Activated CD4-positive, alpha-beta T cell treated with anti-CD3 and anti-CD28 coated beads for 4 hours (primary cell): Measurements from ENCODE around the gene MYO7B.
A peak's percentile ranks its signal among the peaks of the same experiment; 100 is the strongest.

Experiments
- DNase-seq, 2 donors: peaks; one replicate each; pipeline ENCODE4 v3.0.0-alpha.2; 2020

The MYO7B gene

GRCh38 chr2:127591221-127591923 is 55.9 kb downstream of the MYO7B start:
- peak; percentile 55 to 58 for DNase-seq

- no peak for DNase-seq
Observed at GRCh38 chr2:127592761-127593227, 57.3 kb downstream of the MYO7B start.

- no peak for DNase-seq
Observed at GRCh38 chr2:127593228-127594115, 58.0 kb downstream of the MYO7B start.

DNA sequence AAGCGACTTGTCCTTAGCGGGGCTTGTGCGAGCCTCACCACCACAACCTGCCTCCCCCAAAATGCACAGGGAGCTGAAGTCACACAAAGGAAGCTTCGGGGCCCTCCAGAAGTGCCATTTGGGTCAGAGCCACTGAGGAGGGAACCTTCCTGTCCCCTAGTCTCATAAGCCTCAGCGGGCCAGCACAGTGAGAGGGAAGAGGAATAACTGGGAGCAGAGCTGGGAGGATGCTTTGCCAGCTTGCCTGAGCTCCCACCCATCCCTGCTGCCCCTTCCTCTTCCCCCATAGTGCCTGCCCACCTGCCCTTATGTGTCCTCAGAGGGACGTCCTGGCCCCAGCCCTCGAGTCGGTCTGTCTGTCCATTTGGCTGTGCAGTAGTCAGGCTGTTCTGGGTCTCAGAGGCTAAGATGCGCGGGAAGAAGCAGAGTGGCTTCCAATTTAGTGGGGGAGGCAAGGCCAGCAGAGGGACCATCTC is 58.7 kb downstream of the MYO7B start:
- no peak for DNase-seq

GRCh38 chr2:127596311-127597045 is 61.0 kb downstream of the MYO7B start:
- no peak for DNase-seq

DNA sequence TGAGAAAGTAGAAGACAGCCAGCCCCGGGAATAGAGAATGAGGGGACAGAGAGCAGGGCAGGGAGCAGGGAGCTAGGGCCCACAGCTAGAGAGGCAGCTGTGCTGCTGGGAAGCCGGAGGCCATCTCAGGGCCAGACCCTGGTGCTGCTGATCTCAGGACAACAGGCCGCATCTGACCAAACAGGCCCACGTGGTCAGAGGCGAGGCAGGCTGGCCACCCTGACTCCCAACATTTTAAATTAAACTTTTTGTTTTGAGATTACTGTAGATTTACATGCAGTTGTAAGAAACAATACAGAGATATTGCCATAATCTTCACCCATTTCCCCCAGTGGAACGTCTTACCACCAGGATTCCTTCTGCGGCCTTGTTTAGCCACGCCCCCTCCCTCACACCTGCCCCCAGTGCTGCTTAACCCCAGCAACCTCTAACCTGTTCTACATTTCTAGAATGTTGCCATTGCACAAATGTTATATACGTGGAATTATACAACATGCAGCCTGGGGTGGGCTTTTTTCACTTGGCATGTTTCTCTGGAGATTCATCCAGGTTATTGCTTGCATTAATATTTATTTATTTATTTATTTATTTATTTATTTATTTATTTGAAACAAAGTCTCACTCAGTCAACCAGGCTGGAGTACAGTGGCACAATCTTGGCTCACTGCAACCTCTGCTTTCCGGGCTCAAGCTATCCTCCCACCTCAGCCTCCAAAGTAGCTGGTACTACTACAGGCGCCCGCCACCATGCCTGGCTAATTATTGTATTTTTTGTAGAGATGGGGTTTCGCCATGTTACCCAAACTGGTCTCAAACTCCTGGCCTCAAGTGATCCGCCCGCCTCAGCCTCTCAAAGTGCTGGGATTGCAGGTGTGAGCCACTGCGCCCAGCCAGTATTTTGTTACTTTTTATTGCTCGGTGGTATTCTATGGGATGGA is 61.8 kb downstream of the MYO7B start:
- DNase-seq = no peak

DNA sequence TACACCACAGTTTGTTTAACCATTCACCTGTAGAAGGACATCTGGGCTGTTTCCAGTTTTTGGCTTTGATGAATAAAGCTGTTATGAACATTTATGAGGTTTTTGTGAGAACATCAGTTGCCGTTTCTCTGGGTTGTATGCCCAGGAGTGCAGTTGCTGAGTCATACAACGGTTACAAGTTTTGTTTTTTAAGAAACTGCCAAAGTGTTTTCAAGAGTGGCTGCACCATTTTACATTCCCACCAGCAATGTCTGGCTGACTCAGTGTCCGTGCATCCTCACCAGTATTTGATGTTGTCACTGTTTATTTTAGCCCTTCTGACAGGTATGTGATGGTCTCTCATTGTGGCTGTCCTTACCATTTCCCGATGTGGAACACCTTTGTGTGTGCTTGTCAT is 62.5 kb downstream of the MYO7B start:
- DNase-seq = no peak

- no peak for DNase-seq
Observed at GRCh38 chr2:127598711-127599110, 63.2 kb downstream of the MYO7B start.

- no peak for DNase-seq
Observed at GRCh38 chr2:127599211-127599610, 63.7 kb downstream of the MYO7B start.

DNA sequence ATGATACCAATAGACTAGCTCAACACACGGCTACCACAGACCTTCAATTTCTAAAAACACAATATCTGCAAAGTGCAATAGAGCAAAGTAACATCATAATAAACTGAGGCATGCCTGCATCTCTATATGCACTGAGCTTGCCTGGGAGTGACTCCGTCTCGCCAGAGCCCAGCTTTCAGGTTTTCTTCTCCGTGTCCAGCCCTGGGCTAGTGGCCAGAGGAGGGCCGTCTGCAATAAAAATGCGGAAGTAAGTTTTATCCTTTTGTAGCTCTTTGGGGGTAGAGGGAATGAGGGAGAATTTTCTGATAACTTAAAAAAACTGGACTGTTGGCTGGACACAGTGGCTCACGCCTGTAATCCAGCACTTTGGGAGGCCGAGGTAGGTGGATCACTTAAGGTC is 69.5 kb downstream of the MYO7B start:
- no peak for DNase-seq

DNA sequence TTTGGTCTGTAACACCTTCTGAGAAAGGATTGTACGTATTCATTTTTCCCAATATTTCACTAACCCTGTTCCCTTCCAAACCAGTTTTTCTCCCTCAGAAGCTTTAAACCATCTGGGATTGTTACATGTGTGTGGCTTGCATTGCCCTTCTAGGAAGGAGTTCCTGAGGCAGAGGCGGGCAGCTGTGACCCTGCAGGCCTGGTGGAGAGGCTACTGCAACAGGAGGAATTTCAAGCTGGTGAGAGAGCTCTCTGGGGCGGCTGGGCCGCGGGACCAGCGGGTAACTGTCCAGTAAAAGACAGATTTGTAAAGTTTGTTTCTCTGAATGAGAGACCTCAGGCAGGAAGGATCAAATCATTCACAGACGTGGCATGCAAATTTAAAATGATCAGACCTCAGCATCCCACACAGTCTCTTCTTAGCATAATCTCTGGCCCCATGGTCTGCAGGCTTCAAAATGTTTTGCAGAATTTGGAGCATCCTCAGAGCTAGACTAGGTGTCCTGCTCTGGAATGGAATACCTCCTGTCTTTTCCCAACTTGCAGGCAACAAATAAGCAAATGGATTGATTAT is 70.3 kb downstream of the MYO7B start:
- DNase-seq = no peak

GRCh38 chr2:127606625-127607398 is 71.3 kb downstream of the MYO7B start:
- no peak for DNase-seq

GRCh38 chr2:127607399-127607908 is 72.0 kb downstream of the MYO7B start:
- DNase-seq = no peak

GRCh38 chr2:127608061-127609030 is 72.9 kb downstream of the MYO7B start:
- DNase-seq = no peak

DNA sequence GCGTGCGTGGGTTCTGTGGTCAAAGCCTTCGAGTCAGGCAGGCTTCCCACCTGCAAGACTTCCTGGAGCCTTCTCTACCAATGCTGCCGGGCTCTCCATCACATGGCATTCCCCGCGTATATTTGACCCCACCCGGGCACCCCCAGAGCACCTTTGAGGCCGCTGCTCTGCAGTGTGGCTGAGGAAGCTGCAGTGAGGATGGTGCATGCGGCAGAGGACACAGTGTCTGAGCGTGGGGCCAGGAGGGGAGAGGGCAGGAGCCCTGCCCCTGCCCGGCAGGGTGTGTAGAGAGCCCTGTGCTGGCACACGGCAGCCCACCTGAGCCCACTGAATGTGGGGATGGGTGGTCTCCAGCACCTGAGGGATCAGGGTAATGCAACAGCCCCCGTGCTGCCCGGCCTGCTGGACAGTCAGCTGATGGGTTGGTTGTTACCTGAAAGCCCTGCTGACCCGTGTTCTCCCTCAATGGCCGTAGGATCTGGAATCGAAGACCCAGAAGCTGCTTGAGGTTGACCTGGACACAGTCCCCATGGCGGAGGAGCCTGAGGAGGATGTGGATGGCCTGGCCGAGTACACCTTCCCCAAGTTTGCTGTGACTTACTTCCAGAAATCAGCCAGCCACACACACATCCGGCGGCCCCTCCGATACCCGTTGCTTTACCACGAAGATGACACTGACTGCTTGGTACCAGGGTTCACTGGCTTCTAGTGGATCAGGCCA is 73.7 kb downstream of the MYO7B start:
- no peak for DNase-seq

GRCh38 chr2:127609818-127610217 is 74.3 kb downstream of the MYO7B start:
- DNase-seq = no peak

DNA sequence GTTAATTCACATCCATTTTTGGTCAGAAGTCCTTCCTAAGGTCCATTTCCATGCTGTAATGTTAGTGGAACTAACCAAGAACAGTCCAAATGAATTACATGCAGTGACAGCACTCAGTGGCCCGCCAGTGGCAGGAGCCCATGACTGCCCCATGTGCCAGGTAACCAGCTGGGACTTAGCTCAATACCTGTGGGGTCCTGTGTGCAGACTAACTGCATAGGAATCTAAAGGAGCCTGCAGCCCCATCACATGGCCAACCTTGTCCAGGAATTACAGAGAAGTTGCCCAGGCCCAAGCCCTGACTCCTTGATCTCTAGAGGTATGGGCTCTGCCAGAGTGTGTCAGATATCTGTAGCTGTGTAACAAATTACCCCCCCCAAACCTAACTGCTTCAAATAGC is 75.1 kb downstream of the MYO7B start:
- DNase-seq = no peak

GRCh38 chr2:127611076-127611925 is 75.8 kb downstream of the MYO7B start:
- no peak for DNase-seq
